Measurements from ENCODE around the gene PRR35.

PRR35 gene

DNA sequence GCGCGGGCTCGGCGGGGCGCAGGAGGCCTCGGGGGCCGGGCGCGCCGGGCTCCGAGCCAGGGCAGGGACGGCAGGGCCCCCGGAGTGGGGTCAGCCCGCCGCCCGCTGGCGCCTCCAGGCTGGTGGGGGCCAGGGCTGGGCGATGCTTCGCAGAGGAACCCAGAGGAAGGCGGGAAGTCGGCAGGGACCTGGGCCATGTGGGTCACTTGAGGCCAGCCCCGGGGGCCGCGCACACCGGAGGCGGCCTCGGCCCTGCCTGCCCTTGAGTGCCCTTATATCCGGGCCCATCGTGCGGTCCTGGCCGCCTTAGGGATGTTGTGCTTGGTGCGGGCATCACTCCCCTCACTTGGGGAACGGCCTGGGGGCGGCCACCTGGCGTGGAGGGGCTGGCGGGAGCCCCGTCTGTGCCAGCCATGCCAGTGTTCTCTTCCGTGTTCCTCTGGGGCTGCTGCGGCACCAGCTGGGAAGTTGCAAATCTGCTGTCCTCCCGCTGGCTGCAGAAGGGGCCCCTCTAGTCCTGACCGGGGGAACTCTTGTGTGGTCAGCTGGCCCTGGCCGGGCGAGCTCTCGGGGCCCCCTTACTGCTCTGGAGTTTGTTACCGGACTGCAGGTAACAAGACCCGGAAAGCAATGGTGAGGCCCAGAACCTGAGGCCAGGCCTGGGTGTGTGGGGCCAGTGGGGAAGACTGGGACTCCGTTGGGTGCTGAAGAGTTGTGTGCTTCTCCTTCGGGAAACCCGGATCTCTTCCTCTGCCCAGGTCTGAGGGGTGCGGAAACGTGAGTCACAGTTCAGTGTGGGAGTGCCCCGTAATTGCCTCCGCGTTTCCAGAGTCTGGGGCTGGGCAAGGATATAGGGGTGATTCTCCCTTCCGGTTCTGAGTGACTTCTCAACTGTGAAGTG lies 31.8 kb upstream of the PRR35 start:
- peak overlapping the region; percentile 85 for H3K4me3 ChIP-seq (ENCODE audit: low read depth, low read length)
- DNase-seq (ENCODE audit: low read depth): peak; percentile 46
- TF ChIP-seq, protein P1, sequence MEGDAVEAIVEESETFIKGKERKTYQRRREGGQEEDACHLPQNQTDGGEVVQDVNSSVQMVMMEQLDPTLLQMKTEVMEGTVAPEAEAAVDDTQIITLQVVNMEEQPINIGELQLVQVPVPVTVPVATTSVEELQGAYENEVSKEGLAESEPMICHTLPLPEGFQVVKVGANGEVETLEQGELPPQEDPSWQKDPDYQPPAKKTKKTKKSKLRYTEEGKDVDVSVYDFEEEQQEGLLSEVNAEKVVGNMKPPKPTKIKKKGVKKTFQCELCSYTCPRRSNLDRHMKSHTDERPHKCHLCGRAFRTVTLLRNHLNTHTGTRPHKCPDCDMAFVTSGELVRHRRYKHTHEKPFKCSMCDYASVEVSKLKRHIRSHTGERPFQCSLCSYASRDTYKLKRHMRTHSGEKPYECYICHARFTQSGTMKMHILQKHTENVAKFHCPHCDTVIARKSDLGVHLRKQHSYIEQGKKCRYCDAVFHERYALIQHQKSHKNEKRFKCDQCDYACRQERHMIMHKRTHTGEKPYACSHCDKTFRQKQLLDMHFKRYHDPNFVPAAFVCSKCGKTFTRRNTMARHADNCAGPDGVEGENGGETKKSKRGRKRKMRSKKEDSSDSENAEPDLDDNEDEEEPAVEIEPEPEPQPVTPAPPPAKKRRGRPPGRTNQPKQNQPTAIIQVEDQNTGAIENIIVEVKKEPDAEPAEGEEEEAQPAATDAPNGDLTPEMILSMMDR (conservative IDR thresholded peaks at IDR 0.05; ENCODE audit: low read depth, low read length): no peak

- no peak for DNase-seq (ENCODE audit: low read depth)
- TF ChIP-seq, protein P1 (conservative IDR thresholded peaks at IDR 0.05; ENCODE audit: low read depth, low read length): no peak
- peak overlapping the region; percentile 85 for H3K4me3 ChIP-seq (ENCODE audit: low read depth, low read length)
Observed at GRCh38 chr16:529012-529575, 31.1 kb upstream of the PRR35 start.

DNA sequence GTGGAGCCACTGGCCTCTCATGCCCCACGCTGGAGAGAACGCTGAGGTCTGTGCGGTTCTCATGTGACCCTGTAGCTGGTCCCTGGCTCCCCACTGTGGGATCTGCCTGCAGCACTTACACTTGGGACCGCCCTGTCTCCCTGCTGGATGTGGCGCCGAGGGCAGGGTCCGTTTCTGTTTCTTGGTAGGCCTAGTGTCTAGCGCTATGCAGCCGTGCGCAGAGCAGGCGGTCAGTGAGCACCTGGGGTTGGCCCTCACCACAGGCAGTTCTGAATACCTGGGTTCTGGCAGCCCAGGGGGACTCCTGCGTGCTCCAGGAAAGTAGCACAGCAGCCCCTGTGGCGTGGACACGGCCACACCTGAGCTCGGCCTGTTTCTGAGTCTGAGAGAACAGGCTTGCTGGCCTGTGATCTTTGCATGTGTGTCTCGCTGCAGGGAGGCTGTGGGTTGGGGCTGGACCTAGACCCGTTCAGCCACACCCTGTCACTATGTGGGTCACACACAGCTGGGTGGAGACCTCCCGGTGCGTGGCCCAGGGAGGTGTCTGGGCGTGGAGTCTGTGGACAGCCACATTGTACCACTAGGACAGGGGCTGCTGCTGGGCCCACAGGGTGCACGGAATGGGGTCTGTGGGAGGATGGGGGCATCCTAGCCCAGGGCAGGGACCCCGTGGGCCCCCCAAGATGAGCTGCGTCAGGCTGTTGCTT lies 29.9 kb upstream of the PRR35 start:
- H3K4me3 ChIP-seq (ENCODE audit: low read depth, low read length): no peak overlapping the region
- TF ChIP-seq, protein P1 (conservative IDR thresholded peaks at IDR 0.05; ENCODE audit: low read depth, low read length): no peak
- DNase-seq (ENCODE audit: low read depth): no peak

GRCh38 chr16:531494-532125 lies 28.6 kb upstream of the PRR35 start:
- no peak for DNase-seq (ENCODE audit: low read depth)
- TF ChIP-seq, protein P1 (conservative IDR thresholded peaks at IDR 0.05; ENCODE audit: low read depth, low read length): no peak
- H3K4me3 ChIP-seq (ENCODE audit: low read depth, low read length): no peak overlapping the region

DNA sequence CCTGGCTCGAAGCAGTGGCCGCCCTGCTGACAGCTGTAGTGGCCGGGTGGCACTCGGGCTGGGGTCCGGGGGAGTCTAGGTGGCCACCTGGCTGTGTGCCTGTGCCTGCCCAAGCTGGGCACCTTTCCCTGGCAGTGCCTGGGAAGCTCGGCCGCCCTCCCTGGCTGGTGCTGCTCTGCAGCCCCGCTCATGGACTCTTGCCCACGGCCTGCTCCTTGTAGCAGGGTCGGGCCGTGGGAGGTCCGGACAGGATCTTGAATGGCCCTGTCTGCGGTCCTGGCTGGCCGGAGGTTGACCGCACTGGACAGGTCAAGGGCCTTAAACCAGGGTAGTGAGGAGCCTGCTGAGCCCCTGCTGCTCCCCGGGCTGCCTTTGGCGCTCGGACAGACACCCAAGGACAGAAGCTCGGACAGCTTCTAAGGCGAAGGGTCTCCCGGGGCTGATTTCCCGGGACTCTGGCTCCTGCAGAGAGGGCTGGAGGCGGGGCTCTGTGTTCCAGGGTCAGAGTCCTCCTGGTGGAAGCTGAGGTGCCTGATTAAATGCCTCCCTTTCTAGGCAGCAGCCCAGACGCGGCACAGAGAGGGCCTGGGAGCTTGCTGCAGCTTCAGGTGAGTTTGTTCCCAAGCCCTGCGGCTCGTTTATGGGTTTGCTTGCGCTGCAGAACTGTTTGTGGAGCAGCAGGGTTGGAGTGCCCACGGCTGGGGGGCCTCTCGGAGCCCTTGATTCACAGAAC lies 26.6 kb upstream of the PRR35 start:
- H3K4me3 ChIP-seq (ENCODE audit: low read depth, low read length): no peak overlapping the region
- TF ChIP-seq, protein P1 (conservative IDR thresholded peaks at IDR 0.05; ENCODE audit: low read depth, low read length): peak; percentile 11
- DNase-seq (ENCODE audit: low read depth): no peak

DNA sequence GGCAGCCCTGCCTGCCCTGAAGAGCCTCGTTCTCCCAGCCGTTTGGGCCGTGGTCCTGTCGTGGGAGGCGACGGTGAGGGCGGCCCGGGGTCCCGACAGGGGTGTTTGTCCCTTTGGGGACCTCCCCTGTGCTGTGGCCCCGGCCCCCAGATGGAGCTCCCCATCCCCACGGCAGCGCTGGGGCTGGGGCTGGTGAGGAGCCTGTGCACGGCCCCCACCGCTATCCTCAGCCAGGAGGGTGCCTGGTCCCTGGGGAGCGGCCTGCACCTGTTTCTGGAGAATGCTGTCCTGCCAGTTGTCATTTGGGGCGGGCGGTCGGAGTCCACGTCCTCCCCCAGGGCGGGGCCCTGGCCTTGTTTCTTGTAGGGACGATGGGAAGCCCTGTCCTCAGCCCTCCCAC lies 26.1 kb upstream of the PRR35 start:
- TF ChIP-seq, protein P1 (conservative IDR thresholded peaks at IDR 0.05; ENCODE audit: low read depth, low read length): no peak
- no peak overlapping the region for H3K4me3 ChIP-seq (ENCODE audit: low read depth, low read length)
- DNase-seq (ENCODE audit: low read depth): no peak
